Measurements from ENCODE around the gene CAPN3.

DNA sequence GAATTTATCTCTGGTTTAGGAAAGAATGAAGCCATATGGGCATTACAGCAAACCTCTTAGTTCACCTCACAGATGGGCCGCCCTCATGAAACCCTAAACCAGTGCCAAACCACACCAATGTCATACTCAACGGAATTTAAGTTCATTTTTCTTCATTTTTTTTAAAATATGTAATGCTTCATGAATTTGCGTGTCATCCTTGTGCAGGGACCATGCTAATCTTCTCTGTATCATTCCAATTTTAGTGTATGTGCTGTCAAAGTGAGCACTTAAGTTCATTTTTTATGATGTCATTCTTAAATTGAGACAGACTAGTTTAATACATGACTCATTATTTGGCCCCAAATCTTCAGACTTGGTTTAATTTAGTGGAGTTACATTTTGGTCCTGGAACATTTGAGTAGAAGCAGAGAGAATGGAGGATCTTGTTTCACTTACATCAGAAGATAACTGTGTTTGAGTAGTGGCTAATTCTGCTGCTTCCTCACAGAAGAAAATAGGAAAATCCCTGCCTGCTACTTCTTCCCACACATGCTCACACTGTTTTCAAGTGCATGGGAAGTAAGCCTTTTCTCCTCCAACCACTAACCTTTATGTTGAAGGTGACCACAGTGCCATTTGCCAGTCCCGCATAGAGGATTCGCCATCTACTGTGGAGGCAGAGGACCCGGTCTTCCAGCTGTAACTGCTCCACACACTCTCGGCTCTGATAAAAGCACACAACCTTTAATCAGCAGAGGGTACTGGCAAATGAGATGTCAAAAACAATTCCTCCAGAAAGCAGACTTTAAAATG lies 68.3 kb downstream of the CAPN3 start:
- TF ChIP-seq, protein P1, sequence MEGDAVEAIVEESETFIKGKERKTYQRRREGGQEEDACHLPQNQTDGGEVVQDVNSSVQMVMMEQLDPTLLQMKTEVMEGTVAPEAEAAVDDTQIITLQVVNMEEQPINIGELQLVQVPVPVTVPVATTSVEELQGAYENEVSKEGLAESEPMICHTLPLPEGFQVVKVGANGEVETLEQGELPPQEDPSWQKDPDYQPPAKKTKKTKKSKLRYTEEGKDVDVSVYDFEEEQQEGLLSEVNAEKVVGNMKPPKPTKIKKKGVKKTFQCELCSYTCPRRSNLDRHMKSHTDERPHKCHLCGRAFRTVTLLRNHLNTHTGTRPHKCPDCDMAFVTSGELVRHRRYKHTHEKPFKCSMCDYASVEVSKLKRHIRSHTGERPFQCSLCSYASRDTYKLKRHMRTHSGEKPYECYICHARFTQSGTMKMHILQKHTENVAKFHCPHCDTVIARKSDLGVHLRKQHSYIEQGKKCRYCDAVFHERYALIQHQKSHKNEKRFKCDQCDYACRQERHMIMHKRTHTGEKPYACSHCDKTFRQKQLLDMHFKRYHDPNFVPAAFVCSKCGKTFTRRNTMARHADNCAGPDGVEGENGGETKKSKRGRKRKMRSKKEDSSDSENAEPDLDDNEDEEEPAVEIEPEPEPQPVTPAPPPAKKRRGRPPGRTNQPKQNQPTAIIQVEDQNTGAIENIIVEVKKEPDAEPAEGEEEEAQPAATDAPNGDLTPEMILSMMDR (IDR thresholded peaks at IDR 0.05): no peak
- TF ChIP-seq POLR2A (IDR thresholded peaks at IDR 0.05): no peak
